ENCODE data around the gene PLAC8. TPM values are rescaled to one million over a fixed set of nuclear protein-coding genes. Genes with fewer than 3 reads are reported as not detected.

PLAC8 gene
- total and polyA plus RNA-seq, 2 of the 8 experiments (the other 6 are each of a cell fraction or from before 2014, with no cell fraction given): 0.98 to 1.1 TPM

GRCh38 chr4:83080561-83080960, 34.0 kb downstream of the PLAC8 start (continued):
- no peak for TF ChIP-seq BACH1 (IDR thresholded peaks at IDR 0.05; ENCODE audit: low read length)
